GM03348 (cell line): ENCODE results near the gene ATCAY.
"Not testable (repeated sequence)": the region's sequence is repeated elsewhere in the genome, so short reads cannot be mapped to it uniquely, and the experiment has no call there.

ENCODE experiments used
- DNase-seq: peaks from one replicate; pipeline ENCODE4 v3.0.0; 2012; ENCODE audit warnings: low spot score

ATCAY gene

DNA sequence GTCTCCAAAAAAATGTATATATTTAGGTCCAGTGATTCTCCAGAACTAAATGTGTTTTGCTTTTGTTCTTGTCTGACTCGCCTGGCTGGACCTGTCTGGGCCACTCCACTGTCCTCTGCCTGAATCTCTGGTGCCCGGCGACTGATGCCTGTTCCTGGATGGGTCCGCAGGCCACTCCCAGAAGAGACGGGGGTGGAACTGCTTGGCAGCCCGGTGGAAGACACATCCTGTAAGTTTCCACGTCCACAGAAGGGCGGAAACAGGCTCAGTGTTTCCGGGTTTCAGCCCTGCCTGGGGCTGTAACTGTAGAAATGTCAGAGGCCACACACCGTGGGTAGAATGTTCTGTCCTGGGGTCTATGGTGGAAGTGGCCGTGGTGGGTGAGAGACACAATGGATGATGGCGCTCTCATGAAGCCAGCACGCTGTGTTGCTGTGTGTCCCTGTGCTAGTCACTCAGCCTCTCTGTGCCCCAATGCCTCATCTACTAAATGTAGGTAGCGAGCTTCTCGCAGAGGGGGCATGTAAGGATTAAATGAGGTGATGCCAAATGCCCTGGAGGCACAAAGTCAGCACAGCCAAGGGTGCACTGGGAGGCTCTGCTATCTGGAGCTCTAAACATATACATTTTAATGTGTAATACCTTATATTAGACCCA lies 22.0 kb downstream of the ATCAY start:
- peak; percentile 2 for DNase-seq

GRCh38 chr19:3904233-3904632 lies 23.7 kb downstream of the ATCAY start:
- no peak for DNase-seq

DNA sequence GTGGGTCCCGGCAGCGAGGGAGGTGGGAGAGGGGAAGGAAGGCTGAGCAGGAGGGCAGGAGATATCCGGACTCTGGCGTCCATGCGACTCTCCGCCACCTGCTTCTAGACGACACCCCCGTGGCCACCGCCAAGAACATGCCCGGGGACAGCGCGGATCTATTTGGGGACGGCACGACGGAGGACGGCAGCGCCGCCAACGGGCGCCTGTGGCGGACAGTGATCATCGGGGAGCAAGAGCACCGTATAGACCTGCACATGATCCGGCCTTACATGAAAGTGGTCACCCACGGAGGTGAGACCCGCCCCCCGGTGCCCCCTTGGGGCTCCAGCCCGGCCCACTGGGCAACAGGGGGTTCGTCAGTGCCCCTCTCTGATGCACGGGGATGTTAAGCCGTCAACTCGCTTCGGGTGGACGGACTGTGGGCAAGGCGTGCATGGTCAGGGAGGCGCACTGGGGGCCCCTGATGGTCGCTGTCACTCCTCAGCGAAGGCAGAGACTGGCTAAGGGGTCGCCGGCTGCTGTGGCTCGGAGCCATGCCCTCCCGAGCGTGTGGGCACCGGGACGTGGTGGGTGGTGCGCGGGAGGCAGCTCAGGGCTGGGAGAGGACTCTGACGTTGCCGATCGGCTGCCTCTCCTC lies 27.3 kb downstream of the ATCAY start:
- no peak for DNase-seq

GRCh38 chr19:3908266-3909054 lies 28.0 kb downstream of the ATCAY start:
- no peak for DNase-seq

DNA sequence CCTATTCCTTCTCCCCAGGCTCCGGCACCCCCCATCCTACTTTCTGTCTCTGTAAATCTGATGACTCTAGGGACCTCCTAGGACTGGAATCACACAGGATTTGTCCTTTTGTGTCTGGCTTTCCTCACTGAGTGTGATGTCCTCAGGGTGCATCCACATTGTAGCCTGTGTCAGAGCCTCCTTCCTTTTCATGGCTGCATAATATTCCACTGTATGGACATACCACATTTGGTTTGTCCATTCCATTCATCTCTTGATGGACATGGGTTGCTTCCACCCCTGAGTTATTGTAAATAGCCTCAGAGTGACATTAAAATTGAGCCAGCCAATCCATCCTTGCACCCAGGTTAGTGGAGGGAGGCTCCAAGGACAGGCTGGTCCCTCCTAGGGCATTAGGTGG lies 29.6 kb downstream of the ATCAY start:
- no peak for DNase-seq

- DNase-seq = no peak
These were observed 33.7 kb downstream of the ATCAY start for GRCh38 chr19:3914199-3914598.

DNA sequence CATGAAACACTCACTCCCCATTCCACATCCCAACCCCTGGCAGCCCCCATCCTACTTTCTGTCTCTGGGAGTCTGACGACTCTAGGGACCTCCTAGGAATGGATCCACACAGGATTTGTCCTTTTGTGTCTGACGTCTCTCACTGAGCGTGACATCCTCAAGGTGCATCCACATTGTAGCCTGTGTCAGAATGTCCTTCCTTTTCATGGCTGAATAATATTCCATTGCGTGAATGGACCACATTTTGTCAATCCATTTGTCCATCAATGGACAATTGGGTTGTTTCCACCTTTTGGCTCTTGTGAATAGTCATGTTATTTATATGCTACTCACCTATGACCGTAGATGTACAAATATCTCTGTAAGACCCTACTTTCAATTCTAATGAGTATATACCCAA lies 35.5 kb downstream of the ATCAY start:
- no peak for DNase-seq

DNA sequence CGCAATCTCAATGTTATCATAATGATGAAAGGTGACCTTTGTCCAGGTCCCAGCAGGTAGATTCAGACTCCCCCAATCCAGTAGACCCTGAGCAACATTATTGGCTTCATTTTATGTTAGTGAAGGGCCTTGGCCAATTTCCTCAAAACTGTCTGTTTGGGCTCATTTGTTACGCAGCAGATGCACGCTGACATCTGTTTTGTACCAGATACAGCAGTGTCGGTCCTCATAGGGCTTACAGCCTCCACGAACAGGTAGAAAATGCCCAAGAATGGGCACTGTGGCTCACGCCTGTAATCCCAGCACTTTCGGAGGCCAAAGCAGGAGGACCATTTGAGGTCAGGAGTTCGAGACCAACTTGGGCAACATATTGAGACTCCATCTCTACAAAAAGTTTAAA lies 39.3 kb downstream of the ATCAY start:
- no peak for DNase-seq

- DNase-seq = no peak
These were observed 42.7 kb downstream of the ATCAY start for GRCh38 chr19:3923096-3923758.

- DNase-seq = no peak
These were observed 43.4 kb downstream of the ATCAY start for GRCh38 chr19:3923912-3924311.

DNA sequence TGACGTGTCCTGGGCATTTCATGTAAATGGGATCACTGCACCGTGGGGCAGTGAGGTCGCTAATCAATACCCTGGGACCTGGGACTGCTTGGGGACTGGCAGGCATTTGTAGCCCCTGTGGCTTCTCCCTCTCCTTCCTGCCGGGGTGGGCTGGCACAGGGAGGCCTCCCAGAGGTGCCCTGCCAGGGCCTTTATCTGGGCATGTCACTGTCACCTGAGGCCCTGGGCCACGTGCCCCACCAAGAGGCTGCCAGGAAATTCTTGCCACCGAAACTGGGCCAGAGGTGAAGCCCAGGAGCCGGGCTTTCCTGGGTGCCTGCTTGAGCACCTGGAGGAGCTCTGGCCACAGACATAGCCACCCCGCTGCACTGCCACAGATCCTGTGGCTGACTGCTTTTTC lies 50.6 kb downstream of the ATCAY start:
- DNase-seq = no peak

GRCh38 chr19:3932931-3933810 lies 52.7 kb downstream of the ATCAY start, which contains the start of gene NMRK2:
Gene NMRK2, plus strand, starts transcription at chr19:3933069. Its CDS starts 603 bp downstream, at chr19:3933672.
- no peak for DNase-seq

DNA sequence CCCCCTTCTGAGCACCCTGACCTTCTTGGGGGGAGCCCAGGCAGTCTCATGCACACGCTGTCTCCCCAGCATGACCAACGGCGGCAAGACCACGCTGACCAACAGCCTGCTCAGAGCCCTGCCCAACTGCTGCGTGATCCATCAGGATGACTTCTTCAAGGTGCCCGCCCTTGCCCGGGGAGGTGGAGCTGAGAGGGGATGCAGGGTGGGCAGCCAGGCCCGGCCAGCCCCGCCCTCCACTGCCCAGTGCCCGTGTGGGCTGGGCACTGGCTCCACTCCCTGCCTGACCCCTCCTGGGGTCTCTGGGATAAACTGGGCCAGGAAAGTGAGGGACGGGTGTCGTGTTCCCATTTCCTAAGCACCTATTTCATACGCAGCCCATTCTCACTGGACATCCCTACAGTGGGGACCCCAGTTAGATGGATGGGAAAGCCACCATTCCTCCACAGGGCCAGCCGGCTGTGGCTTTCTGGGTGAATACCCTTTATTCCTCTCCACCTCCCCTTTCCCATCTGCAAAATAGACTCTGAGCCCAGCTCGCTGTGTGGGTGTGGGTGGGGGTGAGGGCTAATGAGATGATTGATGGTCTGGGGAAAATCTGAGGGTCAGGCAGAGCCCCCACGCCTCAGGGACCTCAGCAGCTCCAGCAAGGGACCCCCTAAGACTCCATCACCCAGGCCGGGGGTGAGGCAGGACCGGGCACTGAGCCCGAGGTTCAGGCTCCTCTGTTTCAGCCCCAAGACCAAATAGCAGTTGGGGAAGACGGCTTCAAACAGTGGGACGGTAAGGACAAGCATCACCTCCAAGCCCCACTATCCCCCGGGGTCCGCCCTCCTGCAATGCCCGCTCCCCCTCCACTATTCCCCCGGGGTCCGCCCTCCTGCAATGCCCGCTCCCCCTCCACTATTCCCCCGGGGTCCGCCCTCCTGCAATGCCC lies 56.3 kb downstream of the ATCAY start:
- DNase-seq = no peak

- not testable (repeated sequence) for DNase-seq
These were observed 57.9 kb downstream of the ATCAY start for GRCh38 chr19:3938300-3938950.

GRCh38 chr19:3942790-3943409 lies 62.4 kb downstream of the ATCAY start:
- DNase-seq = no peak

- no peak for DNase-seq
These were observed 63.7 kb downstream of the ATCAY start for GRCh38 chr19:3944018-3944721.

GRCh38 chr19:3945838-3946237 lies 65.4 kb downstream of the ATCAY start:
- peak; percentile 53 for DNase-seq

GRCh38 chr19:3947316-3947933 lies 66.9 kb downstream of the ATCAY start:
- DNase-seq = not testable (repeated sequence)
